HAP-1 (cell line): ENCODE data around the gene NIFK.
"Not testable (repeated sequence)": the region's sequence is repeated elsewhere in the genome, so short reads cannot be mapped to it uniquely, and the experiment has no call there.

Experiments used
- DNase-seq, 2 experiments: peaks; one replicate each; pipeline ENCODE4 v3.0.0-alpha.2; 2016 to 2020; ENCODE audit warnings: low spot score in 2 of 2
- H3K27me3 ChIP-seq: fragments of 250-450 bp; sonication (Bioruptor Pico); 2 replicates; pipeline ENCODE4 v1.5.1; 2020; ENCODE audit warnings: low read depth, mild to moderate bottlenecking, moderate library complexity
- H3K36me3 ChIP-seq: fragments of 250-450 bp; sonication (Bioruptor Pico); replicated peaks from 2 replicates; pipeline ENCODE4 v1.5.1; 2020; ENCODE audit warnings: mild to moderate bottlenecking
- H3K4me1 ChIP-seq: fragments of 250-450 bp; sonication (Bioruptor Pico); 2 replicates; pipeline ENCODE4 v1.5.1; 2020; ENCODE audit warnings: mild to moderate bottlenecking
- H3K4me3 ChIP-seq: fragments of 250-450 bp; sonication (Bioruptor Pico); 2 replicates; pipeline ENCODE4 v1.5.1; 2020; ENCODE audit warnings: mild to moderate bottlenecking, moderate library complexity
- H3K9me3 ChIP-seq: fragments of 250-450 bp; sonication (Bioruptor Pico); 2 replicates; pipeline ENCODE4 v1.5.1; 2020; ENCODE audit warnings: mild to moderate bottlenecking, moderate library complexity
- in situ Hi-C: fragments of 300-500 bp; cut with MboI; formaldehyde crosslinking; loops from 3 replicates; pipeline ENCODE4 v1.14.3; 2020; ENCODE audit warnings: low sequenced_read_pairs, inconsistent platforms, mixed read lengths

Gene NIFK

GRCh38 chr2:121754851-121755236, 18.2 kb upstream of the NIFK start:
- H3K36me3 ChIP-seq, result peaks cover 11% of the 10 kb centered on the region
- in situ Hi-C loops, result no loop called here
- no peaks in the 10 kb centered on the region for H3K27me3 ChIP-seq
- no peaks in the 10 kb centered on the region for H3K9me3 ChIP-seq
- H3K4me1 ChIP-seq, result peaks cover 7% of the 10 kb centered on the region
- peak overlapping the region; percentile 89 for H3K4me3 ChIP-seq
- no peak for DNase-seq

- H3K9me3 ChIP-seq, result no peaks in the 10 kb centered on the region
- peak; percentile 51 to 61 for DNase-seq
- no peaks in the 10 kb centered on the region for H3K4me1 ChIP-seq
- H3K4me3 ChIP-seq, result no peak overlapping the region
- in situ Hi-C loops, result no loop called here
- no peaks in the 10 kb centered on the region for H3K36me3 ChIP-seq
- no peaks in the 10 kb centered on the region for H3K27me3 ChIP-seq
Observed at GRCh38 chr2:121748202-121748601, 11.5 kb upstream of the NIFK start.

- no peak for DNase-seq
- H3K4me3 ChIP-seq, result no peak overlapping the region
- in situ Hi-C loops, result no loop called here
- no peaks in the 10 kb centered on the region for H3K4me1 ChIP-seq
- no peaks in the 10 kb centered on the region for H3K36me3 ChIP-seq
- no peaks in the 10 kb centered on the region for H3K27me3 ChIP-seq
- H3K9me3 ChIP-seq, result no peaks in the 10 kb centered on the region
Observed at GRCh38 chr2:121746071-121746578, 9.4 kb upstream of the NIFK start.

GRCh38 chr2:121741450-121741849, 4.8 kb upstream of the NIFK start:
- in situ Hi-C loops, result no loop called here

GRCh38 chr2:121740973-121741372, 4.3 kb upstream of the NIFK start:
- peaks cover 3% of the 10 kb centered on the region for H3K4me1 ChIP-seq
- H3K9me3 ChIP-seq, result no peaks in the 10 kb centered on the region
- in situ Hi-C loops, result no loop called here
- H3K4me3 ChIP-seq, result no peak overlapping the region
- no peak for DNase-seq
- H3K36me3 ChIP-seq, result no peaks in the 10 kb centered on the region; the same call in none of the 2 replicates
- no peaks in the 10 kb centered on the region for H3K27me3 ChIP-seq

More at GRCh38 chr2:121741450-121741849, 4.8 kb upstream of the NIFK start:
- no peaks in the 10 kb centered on the region; the same call in 1 of the 2 replicates for H3K36me3 ChIP-seq
- no peak overlapping the region for H3K4me3 ChIP-seq
- no peaks in the 10 kb centered on the region for H3K27me3 ChIP-seq
- H3K4me1 ChIP-seq, result peaks cover 3% of the 10 kb centered on the region
- H3K9me3 ChIP-seq, result no peaks in the 10 kb centered on the region
- DNase-seq, result no peak

- Histone ChIP-seq H3K4me3 (peak overlapping the region; percentile 82), H3K27me3 (no peaks in the 10 kb centered on the region), H3K4me1 (peaks cover 10% of the 10 kb centered on the region), H3K36me3 (peaks cover 42% of the 10 kb centered on the region), H3K9me3 (no peaks in the 10 kb centered on the region)
- DNase-seq, result no peak
- in situ Hi-C loops, result no loop called here
Observed at GRCh38 chr2:121736140-121736461, 574 bp downstream of the NIFK start.

GRCh38 chr2:121735518-121736074, 1.1 kb downstream of the NIFK start:
- peak in 1 of 2 experiments; percentile 21 for DNase-seq
- H3K4me3 ChIP-seq, result peak overlapping the region; percentile 82
- peaks cover 10% of the 10 kb centered on the region for H3K4me1 ChIP-seq
- no peaks in the 10 kb centered on the region for H3K27me3 ChIP-seq
- H3K36me3 ChIP-seq, result peaks cover 47% of the 10 kb centered on the region
- in situ Hi-C loops, result no loop called here
- H3K9me3 ChIP-seq, result no peaks in the 10 kb centered on the region

GRCh38 chr2:121734544-121734943, 2.1 kb downstream of the NIFK start:
- H3K4me3 ChIP-seq, H3K9me3 ChIP-seq: not testable (repeated sequence)

GRCh38 chr2:121731366-121731765, 5.3 kb downstream of the NIFK start:
- H3K27me3 ChIP-seq, result no peaks in the 10 kb centered on the region
- in situ Hi-C loops, result no loop called here
- H3K36me3 ChIP-seq, result peaks cover 79% of the 10 kb centered on the region
- no peak for DNase-seq
- H3K4me3 ChIP-seq, result no peak overlapping the region
- no peaks in the 10 kb centered on the region for H3K9me3 ChIP-seq
- H3K4me1 ChIP-seq, result peaks cover 6% of the 10 kb centered on the region

More at GRCh38 chr2:121734544-121734943, 2.1 kb downstream of the NIFK start:
- H3K4me1 ChIP-seq, H3K27me3 ChIP-seq, DNase-seq, in situ Hi-C loops: not testable (repeated sequence)
- peaks cover 58% of the 10 kb centered on the region for H3K36me3 ChIP-seq

GRCh38 chr2:121727950-121728349, 8.7 kb downstream of the NIFK start:
- Histone ChIP-seq H3K9me3 (no peaks in the 10 kb centered on the region), H3K27me3 (no peaks in the 10 kb centered on the region), H3K36me3 (peaks cover 53% of the 10 kb centered on the region), H3K4me3 (no peak overlapping the region), H3K4me1 (no peaks in the 10 kb centered on the region)
- no peak for DNase-seq
- in situ Hi-C loops, result loop anchor here (10.0 kb wide), 1 partner anchor 333 kb away; no protein-coding TSS in a partner anchor

GRCh38 chr2:121727332-121727731, 9.3 kb downstream of the NIFK start:
- H3K36me3 ChIP-seq, result peaks cover 47% of the 10 kb centered on the region
- no peaks in the 10 kb centered on the region for H3K4me1 ChIP-seq

GRCh38 chr2:121723316-121723715, 13.4 kb downstream of the NIFK start:
- no peaks in the 10 kb centered on the region for H3K27me3 ChIP-seq
- H3K9me3 ChIP-seq, result no peaks in the 10 kb centered on the region
- no peaks in the 10 kb centered on the region for H3K4me1 ChIP-seq
- DNase-seq, result no peak
- H3K4me3 ChIP-seq, result no peak overlapping the region
- H3K36me3 ChIP-seq, result peaks cover 9% of the 10 kb centered on the region
- in situ Hi-C loops, result loop anchor here (10.0 to 25.0 kb wide), 2 partner anchors 186 to 329 kb away; partner anchors contain the start of gene RNU4ATAC

More at GRCh38 chr2:121727332-121727731, 9.3 kb downstream of the NIFK start:
- no peaks in the 10 kb centered on the region for H3K27me3 ChIP-seq
- no peaks in the 10 kb centered on the region for H3K9me3 ChIP-seq
- in situ Hi-C loops, result loop anchor here (10.0 kb wide), 1 partner anchor 333 kb away; no protein-coding TSS in a partner anchor
- no peak for DNase-seq
- no peak overlapping the region for H3K4me3 ChIP-seq

- Histone ChIP-seq H3K4me3 (no peak overlapping the region), H3K4me1 (no peaks in the 10 kb centered on the region), H3K9me3 (no peaks in the 10 kb centered on the region), H3K27me3 (no peaks in the 10 kb centered on the region), H3K36me3 (peaks cover under 1% of the 10 kb centered on the region; the same call in 1 of the 2 replicates)
- DNase-seq, result no peak
- in situ Hi-C loops, result loop anchor here (10.0 to 25.0 kb wide), 2 partner anchors 185 to 328 kb away; partner anchors contain the start of gene RNU4ATAC
Observed at GRCh38 chr2:121722479-121722878, 14.2 kb downstream of the NIFK start.

- no peaks in the 10 kb centered on the region for H3K9me3 ChIP-seq
- H3K36me3 ChIP-seq, result no peaks in the 10 kb centered on the region; the same call in 1 of the 2 replicates
- in situ Hi-C loops, result loop anchor here (10.0 to 25.0 kb wide), 2 partner anchors 185 to 327 kb away; partner anchors contain the start of gene RNU4ATAC
- H3K4me3 ChIP-seq, result no peak overlapping the region
- no peaks in the 10 kb centered on the region for H3K27me3 ChIP-seq
- no peaks in the 10 kb centered on the region for H3K4me1 ChIP-seq
- DNase-seq, result no peak
Observed at GRCh38 chr2:121721926-121722325, 14.7 kb downstream of the NIFK start.
